Activated naive CD8-positive, alpha-beta T cell treated with anti-CD3 and anti-CD28 coated beads, Interleukin-2, amount 50 U/mL, for 16 hours (primary cell): Measurements from ENCODE around the gene KLHDC8B.

Experiments used
- DNase-seq: peaks from one replicate; pipeline ENCODE4 v3.0.0-alpha.2; 2020; ENCODE audit warnings: low read depth, low spot score

The KLHDC8B gene

GRCh38 chr3:49171119-49171774 lies at the start of gene KLHDC8B:
Gene KLHDC8B (plus strand): TSS chr3:49171598. CDS start chr3:49172770, 1,172 bp downstream.
- DNase-seq = peak; percentile 65

- DNase-seq = no peak
These were observed 49.4 kb upstream of the KLHDC8B start for GRCh38 chr3:49122022-49122421.

- DNase-seq = no peak
These were observed 48.9 kb upstream of the KLHDC8B start for GRCh38 chr3:49122451-49122850.

GRCh38 chr3:49122886-49123545 lies 48.4 kb upstream of the KLHDC8B start:
- no peak for DNase-seq

- no peak for DNase-seq
These were observed 47.7 kb upstream of the KLHDC8B start for GRCh38 chr3:49123687-49124086.

- no peak for DNase-seq
These were observed 47.2 kb upstream of the KLHDC8B start for GRCh38 chr3:49124203-49124602.

- DNase-seq = no peak
These were observed 46.3 kb upstream of the KLHDC8B start for GRCh38 chr3:49124991-49125670.

GRCh38 chr3:49131040-49131439 lies 40.4 kb upstream of the KLHDC8B start:
- no peak for DNase-seq

- DNase-seq = no peak
These were observed 39.8 kb upstream of the KLHDC8B start for GRCh38 chr3:49131576-49131975.

GRCh38 chr3:49132073-49132436 lies 39.3 kb upstream of the KLHDC8B start:
- DNase-seq = no peak

GRCh38 chr3:49132437-49133225 lies 38.8 kb upstream of the KLHDC8B start, which contains the start of gene LAMB2:
Gene LAMB2 (minus strand): TSS chr3:49133050. CDS start chr3:49132867, 183 bp downstream.
- no peak for DNase-seq

- no peak for DNase-seq
These were observed 38.0 kb upstream of the KLHDC8B start for GRCh38 chr3:49133226-49133951.

- DNase-seq = no peak
These were observed 36.7 kb upstream of the KLHDC8B start for GRCh38 chr3:49134471-49135265.

GRCh38 chr3:49135499-49135898 lies 35.9 kb upstream of the KLHDC8B start:
- no peak for DNase-seq

- DNase-seq = no peak
These were observed 31.3 kb upstream of the KLHDC8B start for GRCh38 chr3:49140080-49140479.

- no peak for DNase-seq
These were observed 23.2 kb upstream of the KLHDC8B start for GRCh38 chr3:49148159-49148558.

GRCh38 chr3:49151610-49152009 lies 19.8 kb upstream of the KLHDC8B start:
- DNase-seq = no peak

- no peak for DNase-seq
These were observed 18.0 kb upstream of the KLHDC8B start for GRCh38 chr3:49153349-49153912.

- DNase-seq = no peak
These were observed 14.1 kb upstream of the KLHDC8B start for GRCh38 chr3:49157289-49157688.

- DNase-seq = peak; percentile 16
These were observed 13.2 kb upstream of the KLHDC8B start for GRCh38 chr3:49158103-49158709.
